HL-60 (cell line): Measurements from ENCODE around the gene GORASP2.

Experiments used
- DNase-seq, 2 experiments: peaks; one replicate each; pipeline ENCODE4 v3.0.0-alpha.2; 2010 to 2020; ENCODE audit warnings: low read depth in 1 of 2, low spot score in 1 of 2
- H3K27ac ChIP-seq: fragments of 250-450 bp; sonication (Bioruptor Pico); replicated peaks from 2 replicates; pipeline ENCODE4 v1.5.1; 2020; ENCODE audit warnings: mild to moderate bottlenecking, moderate library complexity
- H3K27me3 ChIP-seq: fragments of 250-450 bp; sonication (Bioruptor Pico); 2 replicates; pipeline ENCODE4 v1.5.1; 2021; ENCODE audit warnings: mild to moderate bottlenecking, moderate library complexity; ENCODE audit not compliant: insufficient read depth, poor library complexity, severe bottlenecking
- H3K4me3 ChIP-seq: replicated peaks from 2 replicates; pipeline ENCODE4 v1.5.1; 2011; ENCODE audit warnings: mild to moderate bottlenecking, control low read depth, low read length; ENCODE audit not compliant: insufficient read depth
- GABPA ChIP-seq: IDR thresholded peaks from 2 replicates; pipeline ENCODE4 v1.6.1; 2012; ENCODE audit warnings: low read depth
- POLR2AphosphoS5 ChIP-seq: IDR thresholded peaks from 2 replicates; pipeline ENCODE4 v1.6.1; 2012; ENCODE audit warnings: low read depth
- SPI1 ChIP-seq: IDR thresholded peaks from 2 replicates; pipeline ENCODE4 v1.6.1; 2012; ENCODE audit warnings: low read depth, mild to moderate bottlenecking, borderline replicate concordance
- TF ChIP-seq, protein P1 (sequence below): IDR thresholded peaks from one replicate; pipeline ENCODE4 v1.5.1; 2011; ENCODE audit warnings: low read length, control low read depth, inconsistent platforms; ENCODE audit not compliant: insufficient read depth
- TF ChIP-seq, protein P2 (sequence below): IDR thresholded peaks from 2 replicates; pipeline ENCODE4 v1.6.1; 2012; ENCODE audit warnings: low read depth; ENCODE audit not compliant: insufficient replicate concordance

GORASP2 gene

DNA sequence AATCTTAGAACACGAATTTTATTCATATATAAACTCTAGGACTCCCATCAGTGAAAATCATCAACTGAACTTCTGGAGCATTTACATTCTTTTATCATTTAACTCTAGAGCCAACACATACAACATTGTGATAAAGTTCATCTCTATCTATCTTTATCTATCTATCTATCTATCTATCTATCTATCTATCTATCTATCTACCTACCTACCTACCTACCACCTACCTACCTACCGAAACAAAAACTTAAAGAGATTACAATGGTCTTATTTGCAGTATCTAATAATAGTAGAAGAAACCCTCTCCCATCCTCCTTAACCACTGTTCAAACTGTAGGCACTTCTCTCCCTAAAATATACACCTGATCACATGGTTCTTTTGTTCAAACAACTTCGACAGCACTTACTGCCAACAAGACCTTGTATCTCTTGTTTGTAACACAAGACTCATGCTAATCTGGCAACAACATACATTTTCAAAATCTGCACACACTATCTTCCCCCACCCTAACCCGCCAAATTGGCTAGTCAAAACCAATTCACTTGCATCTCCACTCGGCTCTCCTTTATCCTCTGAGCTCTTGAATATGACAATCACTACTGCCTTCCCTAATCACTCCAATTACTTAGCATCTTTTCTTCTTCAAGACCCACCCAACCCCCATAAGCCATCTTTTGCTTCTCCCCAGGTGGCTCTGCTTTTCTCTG, 69.0 kb downstream of the GORASP2 start:
- H3K27ac ChIP-seq: no peak overlapping the region
- no peak for DNase-seq
- H3K27me3 ChIP-seq: no peaks in the 10 kb centered on the region
- TF ChIP-seq, protein P1, sequence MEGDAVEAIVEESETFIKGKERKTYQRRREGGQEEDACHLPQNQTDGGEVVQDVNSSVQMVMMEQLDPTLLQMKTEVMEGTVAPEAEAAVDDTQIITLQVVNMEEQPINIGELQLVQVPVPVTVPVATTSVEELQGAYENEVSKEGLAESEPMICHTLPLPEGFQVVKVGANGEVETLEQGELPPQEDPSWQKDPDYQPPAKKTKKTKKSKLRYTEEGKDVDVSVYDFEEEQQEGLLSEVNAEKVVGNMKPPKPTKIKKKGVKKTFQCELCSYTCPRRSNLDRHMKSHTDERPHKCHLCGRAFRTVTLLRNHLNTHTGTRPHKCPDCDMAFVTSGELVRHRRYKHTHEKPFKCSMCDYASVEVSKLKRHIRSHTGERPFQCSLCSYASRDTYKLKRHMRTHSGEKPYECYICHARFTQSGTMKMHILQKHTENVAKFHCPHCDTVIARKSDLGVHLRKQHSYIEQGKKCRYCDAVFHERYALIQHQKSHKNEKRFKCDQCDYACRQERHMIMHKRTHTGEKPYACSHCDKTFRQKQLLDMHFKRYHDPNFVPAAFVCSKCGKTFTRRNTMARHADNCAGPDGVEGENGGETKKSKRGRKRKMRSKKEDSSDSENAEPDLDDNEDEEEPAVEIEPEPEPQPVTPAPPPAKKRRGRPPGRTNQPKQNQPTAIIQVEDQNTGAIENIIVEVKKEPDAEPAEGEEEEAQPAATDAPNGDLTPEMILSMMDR: no peak
- TF ChIP-seq POLR2AphosphoS5 (no peak), SPI1 (no peak), GABPA (no peak)
- TF ChIP-seq, protein P2, sequence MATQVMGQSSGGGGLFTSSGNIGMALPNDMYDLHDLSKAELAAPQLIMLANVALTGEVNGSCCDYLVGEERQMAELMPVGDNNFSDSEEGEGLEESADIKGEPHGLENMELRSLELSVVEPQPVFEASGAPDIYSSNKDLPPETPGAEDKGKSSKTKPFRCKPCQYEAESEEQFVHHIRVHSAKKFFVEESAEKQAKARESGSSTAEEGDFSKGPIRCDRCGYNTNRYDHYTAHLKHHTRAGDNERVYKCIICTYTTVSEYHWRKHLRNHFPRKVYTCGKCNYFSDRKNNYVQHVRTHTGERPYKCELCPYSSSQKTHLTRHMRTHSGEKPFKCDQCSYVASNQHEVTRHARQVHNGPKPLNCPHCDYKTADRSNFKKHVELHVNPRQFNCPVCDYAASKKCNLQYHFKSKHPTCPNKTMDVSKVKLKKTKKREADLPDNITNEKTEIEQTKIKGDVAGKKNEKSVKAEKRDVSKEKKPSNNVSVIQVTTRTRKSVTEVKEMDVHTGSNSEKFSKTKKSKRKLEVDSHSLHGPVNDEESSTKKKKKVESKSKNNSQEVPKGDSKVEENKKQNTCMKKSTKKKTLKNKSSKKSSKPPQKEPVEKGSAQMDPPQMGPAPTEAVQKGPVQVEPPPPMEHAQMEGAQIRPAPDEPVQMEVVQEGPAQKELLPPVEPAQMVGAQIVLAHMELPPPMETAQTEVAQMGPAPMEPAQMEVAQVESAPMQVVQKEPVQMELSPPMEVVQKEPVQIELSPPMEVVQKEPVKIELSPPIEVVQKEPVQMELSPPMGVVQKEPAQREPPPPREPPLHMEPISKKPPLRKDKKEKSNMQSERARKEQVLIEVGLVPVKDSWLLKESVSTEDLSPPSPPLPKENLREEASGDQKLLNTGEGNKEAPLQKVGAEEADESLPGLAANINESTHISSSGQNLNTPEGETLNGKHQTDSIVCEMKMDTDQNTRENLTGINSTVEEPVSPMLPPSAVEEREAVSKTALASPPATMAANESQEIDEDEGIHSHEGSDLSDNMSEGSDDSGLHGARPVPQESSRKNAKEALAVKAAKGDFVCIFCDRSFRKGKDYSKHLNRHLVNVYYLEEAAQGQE: no peak
- H3K4me3 ChIP-seq: no peak overlapping the region

DNA sequence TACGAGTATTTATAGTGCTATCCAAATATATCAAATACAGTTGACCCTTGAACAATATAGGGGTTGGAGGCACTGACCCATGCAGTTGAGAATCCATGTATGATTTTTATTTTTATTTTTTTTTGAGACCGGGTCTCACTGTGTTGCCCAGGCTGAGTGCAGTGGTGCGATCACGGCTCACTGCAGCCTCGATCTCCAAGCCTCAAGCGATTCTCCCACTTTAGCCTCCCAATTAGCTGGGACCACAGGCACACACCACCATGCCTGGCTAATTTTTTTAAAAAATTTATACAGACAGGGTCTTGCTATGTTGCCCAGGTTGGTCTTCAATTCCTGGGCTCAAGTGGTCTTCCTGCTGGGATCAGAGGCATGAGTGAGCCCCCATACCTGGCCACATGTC, 70.6 kb downstream of the GORASP2 start:
- H3K4me3 ChIP-seq: no peak overlapping the region
- no peak overlapping the region for H3K27ac ChIP-seq
- TF ChIP-seq, protein P1: no peak
- TF ChIP-seq SPI1 (no peak), GABPA (no peak), POLR2AphosphoS5 (no peak)
- TF ChIP-seq, protein P2: no peak
- H3K27me3 ChIP-seq: no peaks in the 10 kb centered on the region
- DNase-seq: no peak

DNA sequence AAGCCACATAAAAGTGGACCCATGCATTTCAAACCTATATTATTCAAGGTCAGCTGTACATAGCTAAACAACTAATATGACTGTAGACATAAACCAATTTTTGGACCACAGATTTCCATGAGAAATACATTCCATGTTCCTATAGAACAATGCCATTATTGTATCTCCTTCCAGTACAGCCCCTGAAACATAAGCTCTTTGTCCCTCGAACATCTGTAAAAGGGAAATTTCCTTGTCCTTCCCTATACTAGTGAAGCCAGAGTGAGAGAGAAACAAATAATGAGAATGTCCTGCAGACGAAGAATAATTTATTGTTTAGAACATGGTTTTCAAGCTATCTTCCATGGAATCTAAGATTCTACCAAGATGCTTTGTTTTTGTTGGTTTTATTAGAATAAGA, 75.3 kb downstream of the GORASP2 start:
- Histone ChIP-seq H3K27ac (no peak overlapping the region), H3K4me3 (no peak overlapping the region), H3K27me3 (no peaks in the 10 kb centered on the region)
- TF ChIP-seq, protein P2: no peak
- TF ChIP-seq GABPA (no peak), POLR2AphosphoS5 (no peak), SPI1 (no peak)
- TF ChIP-seq, protein P1: no peak
- DNase-seq: no peak
